Panc1 (cell line): ENCODE data around the gene PTPN22. TPM values are rescaled to one million over a fixed set of nuclear protein-coding genes. Genes with fewer than 3 reads are reported as not detected.

Experiments
- ATAC-seq: fragments of 200-7000 bp; cut with Tn5 transposase; 2 replicates; pipeline ENCODE4 v1.9.1; 2020; ENCODE audit warnings: mild to moderate bottlenecking, moderate library complexity
- BruUV-seq: library from RNA; stranded (reverse); fragments of 400-500 nt; replicated peaks from 2 replicates; lab custom pipeline; 2021; lab: Mats Ljungman, UMichigan
- CTCF ChIA-PET: fragments of 300-600 bp; sonication (Branson Sonifier 250); formaldehyde crosslinking; loops from one replicate; lab custom pipeline; 2022; ENCODE audit warnings: antibody characterized with exemption; lab: Charles Lee
- POLR2A ChIA-PET: fragments of 300-600 bp; sonication (Branson Sonifier 250); formaldehyde crosslinking; loops from one replicate; lab custom pipeline; 2022; ENCODE audit warnings: antibody characterized with exemption; lab: Charles Lee
- DNase-seq: peaks from one replicate; pipeline ENCODE4 v3.0.0-alpha.2; 2010; ENCODE audit warnings: low read depth, low spot score
- H3K27ac ChIP-seq: 2 replicates; pipeline ENCODE4 v1.5.1; 2011; ENCODE audit warnings: mild to moderate bottlenecking, low read length, inconsistent platforms
- H3K27me3 ChIP-seq: fragments of 200-500 bp; sonication (Bioruptor generic); 2 replicates; pipeline ENCODE4 v1.6.0; 2014; ENCODE audit warnings: low read length, inconsistent platforms; ENCODE audit not compliant: control insufficient read depth, insufficient read depth
- H3K36me3 ChIP-seq: fragments of 200-500 bp; sonication (Bioruptor generic); 2 replicates; pipeline ENCODE4 v1.5.1; 2014; ENCODE audit warnings: inconsistent platforms, mild to moderate bottlenecking, low read length, moderate library complexity; ENCODE audit not compliant: control insufficient read depth, insufficient read depth
- H3K4me1 ChIP-seq: 2 replicates; pipeline ENCODE4 v1.5.1; 2011; ENCODE audit warnings: inconsistent platforms, mild to moderate bottlenecking, low read length, moderate library complexity; ENCODE audit not compliant: control insufficient read depth, insufficient read depth
- H3K4me3 ChIP-seq, 2 experiments: 2 replicates each; pipeline ENCODE4 v1.5.1; 2011 to 2012; ENCODE audit warnings: low read depth in 2 of 2, low read length in 2 of 2, mild to moderate bottlenecking in 2 of 2, inconsistent platforms in 1 of 2, moderate library complexity in 1 of 2
- H3K9me3 ChIP-seq: fragments of 200-500 bp; sonication (Bioruptor generic); 2 replicates; pipeline ENCODE4 v1.5.1; 2014; ENCODE audit warnings: low read depth, mild to moderate bottlenecking, inconsistent platforms, low read length, moderate library complexity; ENCODE audit not compliant: control insufficient read depth, insufficient read depth
- CTCF ChIP-seq: fragments of 450-650 bp; IDR thresholded peaks from 2 replicates; pipeline ENCODE4 v1.5.1; 2017; ENCODE audit warnings: mild to moderate bottlenecking
- POLR2AphosphoS5 ChIP-seq: IDR thresholded peaks from 2 replicates; pipeline ENCODE4 v1.6.1; 2012; ENCODE audit warnings: mild to moderate bottlenecking, low read depth, low read length, moderate library complexity
- REST ChIP-seq, 2 experiments: IDR thresholded peaks; 2 replicates each; pipeline ENCODE4 v1.6.1; 2011 to 2012; ENCODE audit warnings: low read depth in 2 of 2, control low read depth in 1 of 2, low read length in 1 of 2, mild to moderate bottlenecking in 1 of 2, moderate library complexity in 1 of 2; ENCODE audit not compliant: insufficient read depth in 1 of 2
- SIN3A ChIP-seq: IDR thresholded peaks from 2 replicates; pipeline ENCODE4 v1.6.1; 2012; ENCODE audit warnings: low read depth, mild to moderate bottlenecking, low read length, moderate library complexity, borderline replicate concordance; ENCODE audit not compliant: insufficient read depth
- TCF7L2 ChIP-seq: IDR thresholded peaks from 2 replicates; pipeline ENCODE4 v1.6.1; 2011; ENCODE audit warnings: mild to moderate bottlenecking, low read depth, low read length, inconsistent platforms
- in situ Hi-C: cut with HindIII; loops from 2 replicates; pipeline ENCODE4 v1.10.0; 2016; ENCODE audit warnings: low sequenced_read_pairs, low pct_unique_long_range_greater_than_20kb
- intact Hi-C: fragments of 100-400 bp; cut with micrococcal nuclease; formaldehyde crosslinking; loops from one replicate; pipeline ENCODE4 v1.10.0; 2022; ENCODE audit not compliant: unreplicated experiment
- total RNA-seq: library from RNA; stranded (reverse); gene quantifications from one replicate; pipeline ENCODE4 v1.2.1, GENCODE V29; 2021; ENCODE audit not compliant: unreplicated experiment

PTPN22 gene
- total RNA-seq, 1 experiment from 2014 or later = not detected

DNA sequence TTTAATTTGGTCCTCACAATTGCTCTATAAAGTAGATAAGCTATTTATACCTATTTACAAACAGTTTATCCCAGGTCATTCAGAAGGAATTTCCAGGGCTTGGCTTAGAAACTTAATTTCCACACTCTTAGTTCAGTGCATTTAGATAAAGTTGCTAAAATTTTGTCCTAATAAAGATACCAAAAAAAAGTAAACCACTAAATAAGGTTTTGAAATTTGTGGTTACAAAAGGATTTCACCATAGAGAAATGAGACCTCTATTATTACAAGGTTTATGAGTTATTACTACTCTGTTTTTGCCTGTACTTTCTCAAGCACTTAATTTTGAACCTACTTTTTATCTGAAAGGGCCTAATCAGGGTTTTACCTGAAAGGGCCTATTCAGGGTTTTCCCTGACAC lies 22.4 kb downstream of the PTPN22 start:
- no peak overlapping the region for H3K27ac ChIP-seq
- no peaks in the 10 kb centered on the region for H3K4me1 ChIP-seq
- BruUV-seq = no TSS peak
- no peak for TF ChIP-seq SIN3A
- TF ChIP-seq REST (IDR thresholded peaks at IDR 0.05; ENCODE audit: insufficient read depth in 1 of 2, low read depth in 2 of 2, low read length in 1 of 2) = no peak
- no peak for TF ChIP-seq POLR2AphosphoS5
- TF ChIP-seq CTCF = no peak
- no peak for TF ChIP-seq TCF7L2
- intact Hi-C loops = no loop called here
- H3K4me3 ChIP-seq = no peak overlapping the region
- ChIA-PET POLR2A (no interaction called here), CTCF (no interaction called here)
- ATAC-seq = no peak
- no peaks in the 10 kb centered on the region for H3K36me3 ChIP-seq
- in situ Hi-C loops = no loop called here
- H3K27me3 ChIP-seq = no peaks in the 10 kb centered on the region
- DNase-seq = no peak
- H3K9me3 ChIP-seq = 0 out of 2 replicates have a peak, but pooled peaks cover 3% of the 10 kb centered on the region

DNA sequence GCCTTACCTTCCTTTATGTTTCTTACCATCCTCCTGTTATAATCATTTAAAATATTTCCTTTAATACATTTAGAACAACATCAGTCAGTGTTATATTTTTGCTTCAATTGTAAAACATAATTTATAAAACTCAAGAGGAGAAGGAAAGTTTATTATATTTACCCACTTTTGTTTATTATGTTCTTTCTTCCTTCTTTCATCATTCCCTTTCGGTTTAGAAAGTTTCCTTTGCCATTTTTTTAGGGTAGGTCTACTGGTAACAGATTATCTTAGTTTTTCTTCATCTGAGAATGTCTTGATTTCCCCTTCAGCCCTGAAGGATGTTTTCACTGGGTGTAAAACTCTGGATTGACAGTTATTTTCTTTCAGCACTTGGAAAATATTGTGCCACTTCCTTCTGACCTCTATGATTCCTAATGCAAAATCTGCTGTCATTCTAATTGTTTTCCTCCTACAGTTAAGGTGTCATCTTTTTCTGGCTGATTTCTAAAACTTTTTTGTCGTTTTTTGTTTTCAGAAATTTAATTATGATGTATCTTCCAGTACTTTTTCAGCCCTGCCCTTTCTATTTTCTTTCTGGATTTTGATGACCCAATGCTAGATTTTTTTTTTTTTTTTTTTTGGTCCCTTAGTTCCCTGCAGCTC lies 25.0 kb downstream of the PTPN22 start:
- Histone ChIP-seq H3K9me3 (0 out of 2 replicates have a peak, but pooled peaks cover 3% of the 10 kb centered on the region), H3K4me3 (no peak overlapping the region), H3K36me3 (no peaks in the 10 kb centered on the region), H3K27ac (no peak overlapping the region), H3K4me1 (no peaks in the 10 kb centered on the region), H3K27me3 (no peaks in the 10 kb centered on the region)
- ATAC-seq = no peak
- in situ Hi-C loops (no loop called here), intact Hi-C loops (no loop called here)
- DNase-seq = no peak
- ChIA-PET POLR2A (no interaction called here), CTCF (no interaction called here)
- BruUV-seq = no TSS peak
- TF ChIP-seq CTCF = no peak
